SK-N-SH (cell line): ENCODE data around the gene REG1A. TPM values are rescaled to one million over a fixed set of nuclear protein-coding genes. Genes with fewer than 3 reads are reported as not detected.

ENCODE experiments used
- CTCF ChIA-PET: fragments of 300-600, 350-600 bp; formaldehyde crosslinking; extraction: SDS; loops from one replicate; lab custom pipeline; 2021; lab: Yijun Ruan, JAX
- POLR2A ChIA-PET: fragments of 350-600 bp; sonication (Branson Sonifier 250); formaldehyde crosslinking; extraction: SDS; loops from one replicate; lab custom pipeline; 2020; ENCODE audit warnings: antibody characterized with exemption, inconsistent platforms; lab: Yijun Ruan, JAX
- DNase-seq: peaks from one replicate; pipeline ENCODE4 v3.0.0; 2012
- H2AFZ ChIP-seq: fragments of 200-600 bp; sonication (generic); 2 replicates; pipeline ENCODE4 v1.8.1; 2016; ENCODE audit warnings: antibody characterized with exemption, mild to moderate bottlenecking, low read depth
- H3F3A ChIP-seq: fragments of 200-600 bp; sonication (generic); replicated peaks from 2 replicates; pipeline ENCODE3; 2016; ENCODE audit warnings: antibody characterized with exemption, mild to moderate bottlenecking; ENCODE audit not compliant: insufficient read depth
- H3K27ac ChIP-seq, 2 experiments: fragments of 200-500 bp in 1 of 2; fragments of 200-600 bp in 1 of 2; sonication (Bioruptor generic) in 1 of 2; sonication (generic), shearing (Covaris generic) in 1 of 2; 2 replicates each; pipeline versions ENCODE4 v1.5.1 to v1.6.1; 2014 to 2016; ENCODE audit warnings: low read depth in 2 of 2, inconsistent platforms in 1 of 2, low read length in 1 of 2, mild to moderate bottlenecking in 1 of 2, mixed read lengths in 1 of 2
- H3K27me3 ChIP-seq: fragments of 200-600 bp; sonication (generic), shearing (Covaris generic); 2 replicates; pipeline ENCODE4 v1.6.1; 2016; ENCODE audit warnings: mixed run types; ENCODE audit not compliant: insufficient read depth
- H3K36me3 ChIP-seq, 2 experiments: fragments of 200-500 bp in 1 of 2; fragments of 200-600 bp in 1 of 2; sonication (Bioruptor generic) in 1 of 2; sonication (generic) in 1 of 2; replicated peaks in 1 of 2; 2 replicates each; pipeline versions ENCODE3 to v1.5.1; 2014 to 2016; ENCODE audit warnings: low read length in 1 of 2, mild to moderate bottlenecking in 1 of 2; ENCODE audit not compliant: insufficient read depth in 2 of 2, control insufficient read depth in 1 of 2
- H3K4me1 ChIP-seq, 2 experiments: fragments of 200-500 bp in 1 of 2; fragments of 200-600 bp in 1 of 2; sonication (Bioruptor generic) in 1 of 2; sonication (generic), shearing (Covaris generic) in 1 of 2; 2 replicates each; pipeline versions ENCODE4 v1.5.1 to v1.6.1; 2014 to 2016; ENCODE audit warnings: low read depth in 1 of 2, low read length in 1 of 2, mixed run types in 1 of 2; ENCODE audit not compliant: insufficient read depth in 2 of 2, control insufficient read depth in 1 of 2
- H3K4me2 ChIP-seq: fragments of 200-600 bp; sonication (generic), shearing (Covaris generic); 2 replicates; pipeline ENCODE4 v1.6.1; 2017; ENCODE audit warnings: mixed run types
- H3K4me3 ChIP-seq, 2 experiments: fragments of 200-500 bp in 1 of 2; fragments of 200-600 bp in 1 of 2; sonication (Bioruptor generic) in 1 of 2; sonication (generic), shearing (Covaris generic) in 1 of 2; 2 replicates each; pipeline versions ENCODE4 v1.5.1 to v1.8.1; 2014 to 2016; ENCODE audit warnings: low read depth in 2 of 2, inconsistent platforms in 1 of 2, low read length in 1 of 2, mild to moderate bottlenecking in 1 of 2, mixed read lengths in 1 of 2, moderate library complexity in 1 of 2
- H3K79me2 ChIP-seq: fragments of 200-600 bp; sonication (generic); 2 replicates; pipeline ENCODE4 v1.8.1; 2017; ENCODE audit warnings: mild to moderate bottlenecking; ENCODE audit not compliant: insufficient read depth
- H3K9ac ChIP-seq: fragments of 200-600 bp; sonication (generic); 2 replicates; pipeline ENCODE4 v1.6.1; 2017; ENCODE audit warnings: mixed run types
- H3K9me2 ChIP-seq: fragments of 200-600 bp; sonication (generic); 2 replicates; pipeline ENCODE4 v1.6.1; 2017; ENCODE audit warnings: mixed run types
- H3K9me3 ChIP-seq: fragments of 200-600 bp; sonication (generic); 2 replicates; pipeline ENCODE4 v1.6.1; 2017; ENCODE audit warnings: mixed run types, mild to moderate bottlenecking, moderate library complexity
- H4K20me1 ChIP-seq: fragments of 200-600 bp; sonication (generic); 2 replicates; pipeline ENCODE4 v1.6.1; 2017; ENCODE audit warnings: mild to moderate bottlenecking, mixed run types; ENCODE audit not compliant: insufficient read depth
- ELF1 ChIP-seq: IDR thresholded peaks from 2 replicates; pipeline ENCODE4 v1.4.0; 2012
- FOSL2 ChIP-seq: IDR thresholded peaks from 2 replicates; pipeline ENCODE4 v1.4.0; 2012; ENCODE audit warnings: low read depth, mild to moderate bottlenecking, moderate library complexity, borderline replicate concordance
- FOXJ3 ChIP-seq: sonication (generic); formaldehyde crosslinking; IDR thresholded peaks from 2 replicates; pipeline ENCODE4 v1.5.1; 2020; ENCODE audit warnings: mild to moderate bottlenecking, missing genetic modification reagents
- FOXM1 ChIP-seq: IDR thresholded peaks from 2 replicates; pipeline ENCODE4 v1.4.0; 2012; ENCODE audit warnings: low read depth, mild to moderate bottlenecking
- GATA2 ChIP-seq: sonication (generic); formaldehyde crosslinking; IDR thresholded peaks from 2 replicates; pipeline ENCODE4 v1.5.0; 2020; ENCODE audit warnings: mild to moderate bottlenecking, missing genetic modification reagents
- JUND ChIP-seq: IDR thresholded peaks from 2 replicates; pipeline ENCODE4 v1.4.0; 2012
- MXI1 ChIP-seq: IDR thresholded peaks from 2 replicates; pipeline ENCODE4 v1.6.1; 2012; ENCODE audit warnings: mild to moderate bottlenecking, low read depth, low read length, improper control_type of control experiment
- NRF1 ChIP-seq: IDR thresholded peaks from 2 replicates; pipeline ENCODE4 v1.6.1; 2012; ENCODE audit warnings: low read depth, mild to moderate bottlenecking, low read length
- POLR2AphosphoS5 ChIP-seq: IDR thresholded peaks from 2 replicates; pipeline ENCODE4 v1.6.1; 2012; ENCODE audit warnings: low read depth, low read length
- RCOR1 ChIP-seq: fragments of 150-350 bp; IDR thresholded peaks from 2 replicates; pipeline ENCODE4 v1.6.1; 2017; ENCODE audit warnings: antibody characterized with exemption, low read length
- RFX5 ChIP-seq: IDR thresholded peaks from 2 replicates; pipeline ENCODE4 v1.6.1; 2012; ENCODE audit warnings: mild to moderate bottlenecking, improper control_type of control experiment, low read length
- USF2 ChIP-seq: fragments of 150-350 bp; IDR thresholded peaks from 2 replicates; pipeline ENCODE4 v1.6.1; 2017; ENCODE audit warnings: antibody characterized with exemption, low read length, low read depth, borderline replicate concordance
- ZBTB33 ChIP-seq: IDR thresholded peaks from 2 replicates; pipeline ENCODE4 v1.4.0; 2012; ENCODE audit warnings: low read depth, borderline replicate concordance
- WGBS: methylation state at CpG from one replicate; pipeline ENCODE4 v1.1.6; 2017; ENCODE audit warnings: low lambda C conversion rate; 5-methylcytosine and 5-hydroxymethylcytosine counted together
- polyA plus RNA-seq, 3 experiments: library from polyadenylated mRNA; depleted of rRNA; stranded (reverse); fragments of >200 nt; gene quantifications; 2 replicates each; pipeline ENCODE4 v1.2.3, GENCODE V29; 2012
- TF ChIP-seq, protein P1 (sequence below): IDR thresholded peaks from 2 replicates; pipeline ENCODE4 v1.4.0; 2012; ENCODE audit warnings: low read depth
- TF ChIP-seq, protein P2 (sequence below): IDR thresholded peaks from 2 replicates; pipeline ENCODE4 v1.6.1; 2012; ENCODE audit warnings: mild to moderate bottlenecking, low read depth, low read length, moderate library complexity

The REG1A gene
- polyA plus RNA-seq, 1 of the 3 experiments (the other 2 are of a cell fraction): not detected

- Histone ChIP-seq H3K4me2 (no peak within 1 kb of the TSS), H3K9me2 (no peaks in the 10 kb centered on the region), H3K4me3 (no peak within 1 kb of the TSS)
- CTCF ChIA-PET: no interaction called here
- TF ChIP-seq RCOR1: no peak
- TF ChIP-seq, all 33 proteins: peak for 0
- no peaks in the 10 kb centered on the region for H3K27me3 ChIP-seq
- H4K20me1 ChIP-seq: no peaks in the 10 kb centered on the region
- H3K27ac ChIP-seq: no peak within 1 kb of the TSS
- no peak within 1 kb of the TSS for H3K9ac ChIP-seq
- WGBS: 16% methylated on average over 2 of the region's 2 CpGs
- no peaks in the 10 kb centered on the region for H3K79me2 ChIP-seq
- no peak within 1 kb of the TSS for H2AFZ ChIP-seq
- H3F3A ChIP-seq: no peaks in the 10 kb centered on the region
- DNase-seq: no peak
- no peaks in the 10 kb centered on the region for H3K36me3 ChIP-seq
- peaks cover 0 to 3% of the 10 kb centered on the region in 2 experiments; a peak in 2 of 4 replicates for H3K4me1 ChIP-seq
- H3K9me3 ChIP-seq: no peaks in the 10 kb centered on the region
- POLR2A ChIA-PET: no interaction called here
Observed at GRCh38 chr2:79087785-79088364, 32.4 kb upstream of the REG1A start, which contains the start of gene REG1B. TSS of gene REG1B (minus strand) at chr2:79087993. CDS start at chr2:79087612, 381 bp downstream.

DNA sequence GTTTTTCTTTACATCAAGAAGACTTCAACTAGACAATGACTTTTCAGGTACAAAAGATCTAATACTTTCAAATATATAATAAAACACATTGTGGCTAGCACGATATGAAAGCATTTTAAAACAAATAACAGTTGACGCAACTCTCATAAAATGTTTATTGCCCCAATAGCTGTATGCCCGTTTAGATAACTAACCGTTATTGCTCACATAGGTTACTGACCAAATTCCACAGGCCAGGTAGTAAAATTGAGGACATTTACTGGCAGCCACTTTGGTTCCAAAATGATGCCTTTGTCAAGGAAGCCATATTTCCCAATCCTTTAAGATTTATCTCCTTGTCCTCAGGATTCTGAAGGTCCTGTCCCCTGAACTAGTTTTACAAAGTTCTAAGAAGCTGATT is 29.6 kb upstream of the REG1A start:
- Histone ChIP-seq H3K9me2 (no peaks in the 10 kb centered on the region), H3K27me3 (no peaks in the 10 kb centered on the region), H2AFZ (no peak overlapping the region), H3K4me2 (no peak overlapping the region), H3K4me1 (no peaks in the 10 kb centered on the region), H3K9me3 (no peaks in the 10 kb centered on the region), H3F3A (no peaks in the 10 kb centered on the region)
- POLR2A ChIA-PET: no interaction called here
- CTCF ChIA-PET: no interaction called here
- DNase-seq: no peak
- TF ChIP-seq FOXM1 (no peak), MXI1 (no peak), USF2 (no peak), ELF1 (no peak), ZBTB33 (no peak), FOSL2 (no peak), FOXJ3 (CRISPR knock-in tag) (no peak)
- TF ChIP-seq, all 33 proteins: peak for 0
- no peaks in the 10 kb centered on the region for H4K20me1 ChIP-seq
- WGBS: 47% methylated on average over 4 of the region's 4 CpGs
- no peak overlapping the region for H3K9ac ChIP-seq
- no peak overlapping the region for H3K4me3 ChIP-seq
- no peaks in the 10 kb centered on the region for H3K36me3 ChIP-seq
- no peak overlapping the region for H3K27ac ChIP-seq
- H3K79me2 ChIP-seq: no peaks in the 10 kb centered on the region

DNA sequence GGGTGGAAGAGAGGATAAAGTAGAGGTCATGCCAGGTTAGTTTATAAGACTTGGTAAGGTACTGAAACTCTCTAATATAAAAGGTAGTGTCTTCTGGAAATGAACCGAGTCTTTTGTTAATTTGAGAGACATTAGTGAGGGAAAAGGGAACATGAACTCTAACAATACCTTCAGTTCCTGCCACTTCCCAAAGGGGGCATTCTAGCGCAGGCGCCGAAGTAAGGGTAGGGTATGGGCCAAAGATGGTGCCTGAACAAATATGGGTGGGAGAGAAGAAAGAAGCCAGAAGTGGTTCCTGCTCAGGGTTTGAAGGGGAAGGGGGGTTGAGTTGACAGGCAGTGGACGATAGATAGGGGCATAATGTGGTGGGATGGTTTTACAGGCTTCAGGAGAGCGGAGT is 22.4 kb upstream of the REG1A start:
- no peaks in the 10 kb centered on the region for H3K9me2 ChIP-seq
- no peak overlapping the region for H2AFZ ChIP-seq
- CTCF ChIA-PET: no interaction called here
- H3K27ac ChIP-seq: no peak overlapping the region
- H3K4me2 ChIP-seq: no peak overlapping the region
- POLR2A ChIA-PET: no interaction called here
- H3K36me3 ChIP-seq: no peaks in the 10 kb centered on the region
- H3K4me1 ChIP-seq: no peaks in the 10 kb centered on the region
- WGBS: 48% methylated on average over 6 of the region's 6 CpGs
- H3K9me3 ChIP-seq: no peaks in the 10 kb centered on the region
- no peaks in the 10 kb centered on the region for H3K27me3 ChIP-seq
- H3K4me3 ChIP-seq: no peak overlapping the region
- no peak for DNase-seq
- H4K20me1 ChIP-seq: no peaks in the 10 kb centered on the region
- H3F3A ChIP-seq: no peaks in the 10 kb centered on the region
- H3K9ac ChIP-seq: no peak overlapping the region
- H3K79me2 ChIP-seq: no peaks in the 10 kb centered on the region
- TF ChIP-seq RFX5 (no peak), USF2 (no peak), NRF1 (no peak), FOXM1 (no peak), JUND (no peak), POLR2AphosphoS5 (no peak), GATA2 (CRISPR knock-in tag) (no peak)
- TF ChIP-seq, protein P1, sequence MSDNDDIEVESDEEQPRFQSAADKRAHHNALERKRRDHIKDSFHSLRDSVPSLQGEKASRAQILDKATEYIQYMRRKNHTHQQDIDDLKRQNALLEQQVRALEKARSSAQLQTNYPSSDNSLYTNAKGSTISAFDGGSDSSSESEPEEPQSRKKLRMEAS: no peak
- TF ChIP-seq, protein P2, sequence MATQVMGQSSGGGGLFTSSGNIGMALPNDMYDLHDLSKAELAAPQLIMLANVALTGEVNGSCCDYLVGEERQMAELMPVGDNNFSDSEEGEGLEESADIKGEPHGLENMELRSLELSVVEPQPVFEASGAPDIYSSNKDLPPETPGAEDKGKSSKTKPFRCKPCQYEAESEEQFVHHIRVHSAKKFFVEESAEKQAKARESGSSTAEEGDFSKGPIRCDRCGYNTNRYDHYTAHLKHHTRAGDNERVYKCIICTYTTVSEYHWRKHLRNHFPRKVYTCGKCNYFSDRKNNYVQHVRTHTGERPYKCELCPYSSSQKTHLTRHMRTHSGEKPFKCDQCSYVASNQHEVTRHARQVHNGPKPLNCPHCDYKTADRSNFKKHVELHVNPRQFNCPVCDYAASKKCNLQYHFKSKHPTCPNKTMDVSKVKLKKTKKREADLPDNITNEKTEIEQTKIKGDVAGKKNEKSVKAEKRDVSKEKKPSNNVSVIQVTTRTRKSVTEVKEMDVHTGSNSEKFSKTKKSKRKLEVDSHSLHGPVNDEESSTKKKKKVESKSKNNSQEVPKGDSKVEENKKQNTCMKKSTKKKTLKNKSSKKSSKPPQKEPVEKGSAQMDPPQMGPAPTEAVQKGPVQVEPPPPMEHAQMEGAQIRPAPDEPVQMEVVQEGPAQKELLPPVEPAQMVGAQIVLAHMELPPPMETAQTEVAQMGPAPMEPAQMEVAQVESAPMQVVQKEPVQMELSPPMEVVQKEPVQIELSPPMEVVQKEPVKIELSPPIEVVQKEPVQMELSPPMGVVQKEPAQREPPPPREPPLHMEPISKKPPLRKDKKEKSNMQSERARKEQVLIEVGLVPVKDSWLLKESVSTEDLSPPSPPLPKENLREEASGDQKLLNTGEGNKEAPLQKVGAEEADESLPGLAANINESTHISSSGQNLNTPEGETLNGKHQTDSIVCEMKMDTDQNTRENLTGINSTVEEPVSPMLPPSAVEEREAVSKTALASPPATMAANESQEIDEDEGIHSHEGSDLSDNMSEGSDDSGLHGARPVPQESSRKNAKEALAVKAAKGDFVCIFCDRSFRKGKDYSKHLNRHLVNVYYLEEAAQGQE: no peak
